ENCODE data around the gene COL25A1.

DNA sequence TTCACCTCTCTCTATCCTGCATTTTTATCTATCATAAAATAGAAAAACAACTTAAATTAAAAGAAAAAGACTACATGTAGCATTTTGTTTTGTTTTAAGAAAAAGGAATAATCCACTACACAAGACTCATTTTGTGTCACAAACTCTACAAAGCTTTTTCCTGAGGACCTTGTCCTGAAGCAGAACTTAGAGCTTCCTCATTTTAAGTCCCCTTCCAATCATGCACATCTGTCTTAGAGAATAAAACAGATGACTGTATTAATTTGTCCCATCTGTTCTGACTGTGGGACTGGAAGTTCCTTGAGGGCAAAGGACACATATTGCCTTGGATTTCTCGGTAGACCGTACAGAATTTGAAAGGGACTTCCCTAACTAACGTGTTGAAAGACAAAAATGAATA is 218.5 kb downstream of the COL25A1 start:
- TF ChIP-seq CTCF (IDR thresholded peaks at IDR 0.05; ENCODE audit: low read depth, low read length, missing input control) (no peak), YY1 (IDR thresholded peaks at IDR 0.05) (no peak), REST (IDR thresholded peaks at IDR 0.05) (no peak), RAD21 (IDR thresholded peaks at IDR 0.05) (no peak), FOXA1 (IDR thresholded peaks at IDR 0.05) (no peak), EGR1 (IDR thresholded peaks at IDR 0.05; ENCODE audit: low read depth in 2 of 2) (no peak), HNF4A (conservative IDR thresholded peaks at IDR 0.05) (no peak)
- TF ChIP-seq, protein P1, sequence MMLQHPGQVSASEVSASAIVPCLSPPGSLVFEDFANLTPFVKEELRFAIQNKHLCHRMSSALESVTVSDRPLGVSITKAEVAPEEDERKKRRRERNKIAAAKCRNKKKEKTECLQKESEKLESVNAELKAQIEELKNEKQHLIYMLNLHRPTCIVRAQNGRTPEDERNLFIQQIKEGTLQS (IDR thresholded peaks at IDR 0.05) = no peak
